ENCODE data around the gene SLC25A44. TPM values are rescaled to one million over a fixed set of nuclear protein-coding genes. Genes with fewer than 3 reads are reported as not detected.

SLC25A44 gene
- total RNA-seq, 1 donor from 2014 or later, result 22.0 TPM

- Mint-ChIP-seq H3K9me3 (ENCODE audit: unreplicated experiment) (no peaks in the 10 kb centered on the region), H3K27me3 (ENCODE audit: unreplicated experiment) (no peaks in the 10 kb centered on the region), H3K4me3 (ENCODE audit: unreplicated experiment) (no peak overlapping the region), H3K27ac (ENCODE audit: unreplicated experiment) (no peak overlapping the region), H3K4me1 (ENCODE audit: unreplicated experiment) (peaks cover 4% of the 10 kb centered on the region), H3K36me3 (ENCODE audit: low read depth, unreplicated experiment) (peaks cover 26% of the 10 kb centered on the region)
- no peak for DNase-seq (ENCODE audit: low spot score)
- TF ChIP-seq CTCF (IDR thresholded peaks at IDR 0.05; ENCODE audit: unreplicated experiment), result no peak
Observed at GRCh38 chr1:156226782-156227181, 32.9 kb downstream of the SLC25A44 start.

GRCh38 chr1:156228501-156228900, 34.6 kb downstream of the SLC25A44 start:
- Mint-ChIP-seq H3K4me3 (ENCODE audit: unreplicated experiment) (peak overlapping the region; percentile 71), H3K9me3 (ENCODE audit: unreplicated experiment) (no peaks in the 10 kb centered on the region), H3K36me3 (ENCODE audit: low read depth, unreplicated experiment) (peaks cover 13% of the 10 kb centered on the region), H3K4me1 (ENCODE audit: unreplicated experiment) (peaks cover 6% of the 10 kb centered on the region), H3K27me3 (ENCODE audit: unreplicated experiment) (peaks cover under 1% of the 10 kb centered on the region), H3K27ac (ENCODE audit: unreplicated experiment) (no peak overlapping the region)
- DNase-seq (ENCODE audit: low spot score), result no peak
- TF ChIP-seq CTCF (IDR thresholded peaks at IDR 0.05; ENCODE audit: unreplicated experiment), result no peak

- Mint-ChIP-seq H3K27me3 (ENCODE audit: unreplicated experiment) (peaks cover 2% of the 10 kb centered on the region), H3K4me1 (ENCODE audit: unreplicated experiment) (peaks cover 7% of the 10 kb centered on the region), H3K36me3 (ENCODE audit: low read depth, unreplicated experiment) (peaks cover 9% of the 10 kb centered on the region), H3K9me3 (ENCODE audit: unreplicated experiment) (no peaks in the 10 kb centered on the region), H3K27ac (ENCODE audit: unreplicated experiment) (no peak overlapping the region), H3K4me3 (ENCODE audit: unreplicated experiment) (no peak overlapping the region)
- no peak for TF ChIP-seq CTCF (IDR thresholded peaks at IDR 0.05; ENCODE audit: unreplicated experiment)
- no peak for DNase-seq (ENCODE audit: low spot score)
Observed at GRCh38 chr1:156229809-156230472, 36.0 kb downstream of the SLC25A44 start.

GRCh38 chr1:156230473-156230837, 36.6 kb downstream of the SLC25A44 start:
- H3K4me1 Mint-ChIP-seq (ENCODE audit: unreplicated experiment), result peaks cover 4% of the 10 kb centered on the region
- TF ChIP-seq CTCF (IDR thresholded peaks at IDR 0.05; ENCODE audit: unreplicated experiment), result no peak
- H3K27me3 Mint-ChIP-seq (ENCODE audit: unreplicated experiment), result peaks cover 2% of the 10 kb centered on the region
- no peak overlapping the region for H3K27ac Mint-ChIP-seq (ENCODE audit: unreplicated experiment)
- H3K4me3 Mint-ChIP-seq (ENCODE audit: unreplicated experiment), result no peak overlapping the region
- no peaks in the 10 kb centered on the region for H3K9me3 Mint-ChIP-seq (ENCODE audit: unreplicated experiment)
- DNase-seq (ENCODE audit: low spot score), result no peak
- H3K36me3 Mint-ChIP-seq (ENCODE audit: low read depth, unreplicated experiment), result peaks cover 9% of the 10 kb centered on the region

- DNase-seq (ENCODE audit: low spot score), result no peak
- Mint-ChIP-seq H3K9me3 (ENCODE audit: unreplicated experiment) (no peaks in the 10 kb centered on the region), H3K36me3 (ENCODE audit: low read depth, unreplicated experiment) (peaks cover 17% of the 10 kb centered on the region), H3K27me3 (ENCODE audit: unreplicated experiment) (peaks cover 5% of the 10 kb centered on the region), H3K4me1 (ENCODE audit: unreplicated experiment) (peaks cover 3% of the 10 kb centered on the region), H3K27ac (ENCODE audit: unreplicated experiment) (no peak overlapping the region), H3K4me3 (ENCODE audit: unreplicated experiment) (no peak overlapping the region)
- no peak for TF ChIP-seq CTCF (IDR thresholded peaks at IDR 0.05; ENCODE audit: unreplicated experiment)
Observed at GRCh38 chr1:156232201-156232894, 38.4 kb downstream of the SLC25A44 start.

Data from endothelial cell (in vitro differentiated cells).